Spleen (tissue), 7 donors: ENCODE data around the gene UCK2.

ENCODE experiments used
- CTCF ChIP-seq, 11 experiments: fragments of 200-600 bp in 7 of 11; fragments of 450-650 bp in 4 of 11; sonication (generic) in 4 of 11; IDR thresholded peaks in 8 of 11; conservative IDR thresholded peaks in 3 of 11; 1 replicate in 7 of 11; 2 replicates in 4 of 11; pipeline versions ENCODE4 v1.4.0 to v1.8.0; 2016 to 2021; ENCODE audit warnings: antibody characterized with exemption in 11 of 11, inconsistent platforms in 4 of 11, mild to moderate bottlenecking in 1 of 11
- POLR2A ChIP-seq, 3 donors: fragments of 450-650 bp; IDR thresholded peaks; one replicate each; pipeline ENCODE4 v1.5.1; 2017; ENCODE audit warnings: antibody characterized with exemption in 3 of 3, mild to moderate bottlenecking in 1 of 3
- donor health status: DM: no; HTN: no; CAD: no; lungs with moderate emphysema.
- donor health status: DM: no; HTN: no; CAD: no.
- donor health status: DM: no; HTN: no; CAD: no.

- TF ChIP-seq CTCF (IDR thresholded peaks at IDR 0.05 in 8 of 11, conservative IDR thresholded peaks at IDR 0.05 in 3 of 11) (no peak), POLR2A (IDR thresholded peaks at IDR 0.05) (no peak)
These were observed 48.7 kb downstream of the UCK2 start for GRCh38 chr1:165876121-165876520.
